Lung (tissue), 12 donors: ENCODE data around the gene MAPKBP1. TPM values are rescaled to one million over a fixed set of nuclear protein-coding genes. Genes with fewer than 3 reads are reported as not detected.

Experiments
- ATAC-seq: fragments of 200-7000 bp; cut with Tn5 transposase; one replicate; pipeline ENCODE4 v1.9.1; 2020; ENCODE audit warnings: moderate number of reproducible peaks; ENCODE audit not compliant: insufficient read depth, low FRiP score
- DNase-seq, 3 donors: peaks; one replicate each; pipeline ENCODE4 v3.0.0-alpha.2; 2013 to 2017
- H3K27ac ChIP-seq, 2 donors: one replicate each; pipeline ENCODE4 v1.5.1; 2013; ENCODE audit warnings: mild to moderate bottlenecking in 2 of 2, moderate library complexity in 2 of 2, control low read depth in 1 of 2, inconsistent platforms in 1 of 2, low read depth in 1 of 2, low read length in 1 of 2
- H3K27me3 ChIP-seq, 3 donors: one replicate each; pipeline ENCODE4 v1.5.1; 2013; ENCODE audit warnings: low read length in 2 of 3; ENCODE audit not compliant: control insufficient read depth in 3 of 3, insufficient read depth in 3 of 3
- H3K36me3 ChIP-seq, 4 donors: one replicate each; pipeline ENCODE4 v1.5.1; 2013; ENCODE audit warnings: low read length in 4 of 4, mild to moderate bottlenecking in 1 of 4, moderate library complexity in 1 of 4; ENCODE audit not compliant: control insufficient read depth in 4 of 4, insufficient read depth in 4 of 4
- H3K4me1 ChIP-seq, 5 donors: one replicate each; pipeline ENCODE4 v1.5.1; 2013; ENCODE audit warnings: low read length in 5 of 5, mild to moderate bottlenecking in 2 of 5, moderate library complexity in 1 of 5; ENCODE audit not compliant: control insufficient read depth in 5 of 5, insufficient read depth in 5 of 5
- H3K4me3 ChIP-seq: one replicate; pipeline ENCODE4 v1.5.1; 2013; ENCODE audit warnings: mild to moderate bottlenecking, control low read depth, moderate library complexity
- H3K9ac ChIP-seq, 2 donors: one replicate each; pipeline ENCODE4 v1.5.1; 2013; ENCODE audit warnings: low read length in 2 of 2, control low read depth in 1 of 2; ENCODE audit not compliant: insufficient read depth in 1 of 2
- H3K9me3 ChIP-seq, 4 donors: one replicate each; pipeline ENCODE4 v1.5.1; 2013; ENCODE audit warnings: low read length in 3 of 4, mild to moderate bottlenecking in 1 of 4, moderate library complexity in 1 of 4; ENCODE audit not compliant: control insufficient read depth in 4 of 4, insufficient read depth in 3 of 4
- WGBS, 2 donors: extraction: QIAGEN DNeasy Blood & Tissue Kit; methylation state at CpG; one replicate each; pipeline ENCODE4 v1.1.7; 2013; 5-methylcytosine and 5-hydroxymethylcytosine counted together
- polyA plus RNA-seq, 2 donors: library from polyadenylated mRNA; stranded (reverse); fragments of 200-250 nt; gene quantifications; one replicate each; pipeline ENCODE4 v1.2.1, GENCODE V29; 2013
- total RNA-seq, 2 donors: library from RNA; depleted of rRNA in 1 of 2; stranded (reverse); fragments of >200 nt in 1 of 2; gene quantifications; one replicate each; pipeline ENCODE4 v1.2.1, GENCODE V29; 2014 to 2021
- TF ChIP-seq, protein P1 (sequence below): IDR thresholded peaks from 2 replicates; pipeline ENCODE4 v1.5.1; 2012; ENCODE audit warnings: mild to moderate bottlenecking; ENCODE audit errors: control extremely low read depth, extremely low read depth
- donor health status: control.
- donor health status: control.
- donor health status: Bipolar disorder and iron deficiency.
- donor health status: healthy.
- donor health status: DM: yes; HTN: yes; CAD: no.

MAPKBP1 gene
- total and polyA plus RNA-seq, 4 donors, result 7.2 to 25.7 (median 16.4) TPM

DNA sequence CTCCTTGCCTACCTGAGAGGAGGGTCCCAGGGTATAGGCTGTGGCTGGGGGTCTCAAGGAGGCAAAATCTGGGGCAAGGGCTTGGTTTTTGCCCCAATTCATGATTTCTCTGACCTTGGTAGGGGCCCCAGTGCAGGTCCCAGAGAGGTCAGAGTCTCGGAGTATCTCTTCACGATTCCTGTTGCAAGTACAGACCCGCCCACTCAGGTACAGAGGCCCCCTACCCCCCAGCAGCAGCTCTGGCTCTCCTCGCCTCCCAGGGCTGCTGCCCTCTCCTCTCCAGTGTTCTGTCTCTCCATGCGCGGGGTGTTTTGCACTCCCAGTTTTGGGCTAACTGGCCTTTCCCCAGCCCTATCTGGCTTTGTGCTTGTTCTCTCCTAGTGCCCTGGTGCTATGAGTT is 48.2 kb downstream of the MAPKBP1 start:
- WGBS, 2 donors, result 93% methylated on average over 6 of the region's 6 CpGs
- TF ChIP-seq, protein P1, sequence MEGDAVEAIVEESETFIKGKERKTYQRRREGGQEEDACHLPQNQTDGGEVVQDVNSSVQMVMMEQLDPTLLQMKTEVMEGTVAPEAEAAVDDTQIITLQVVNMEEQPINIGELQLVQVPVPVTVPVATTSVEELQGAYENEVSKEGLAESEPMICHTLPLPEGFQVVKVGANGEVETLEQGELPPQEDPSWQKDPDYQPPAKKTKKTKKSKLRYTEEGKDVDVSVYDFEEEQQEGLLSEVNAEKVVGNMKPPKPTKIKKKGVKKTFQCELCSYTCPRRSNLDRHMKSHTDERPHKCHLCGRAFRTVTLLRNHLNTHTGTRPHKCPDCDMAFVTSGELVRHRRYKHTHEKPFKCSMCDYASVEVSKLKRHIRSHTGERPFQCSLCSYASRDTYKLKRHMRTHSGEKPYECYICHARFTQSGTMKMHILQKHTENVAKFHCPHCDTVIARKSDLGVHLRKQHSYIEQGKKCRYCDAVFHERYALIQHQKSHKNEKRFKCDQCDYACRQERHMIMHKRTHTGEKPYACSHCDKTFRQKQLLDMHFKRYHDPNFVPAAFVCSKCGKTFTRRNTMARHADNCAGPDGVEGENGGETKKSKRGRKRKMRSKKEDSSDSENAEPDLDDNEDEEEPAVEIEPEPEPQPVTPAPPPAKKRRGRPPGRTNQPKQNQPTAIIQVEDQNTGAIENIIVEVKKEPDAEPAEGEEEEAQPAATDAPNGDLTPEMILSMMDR, result no peak

DNA sequence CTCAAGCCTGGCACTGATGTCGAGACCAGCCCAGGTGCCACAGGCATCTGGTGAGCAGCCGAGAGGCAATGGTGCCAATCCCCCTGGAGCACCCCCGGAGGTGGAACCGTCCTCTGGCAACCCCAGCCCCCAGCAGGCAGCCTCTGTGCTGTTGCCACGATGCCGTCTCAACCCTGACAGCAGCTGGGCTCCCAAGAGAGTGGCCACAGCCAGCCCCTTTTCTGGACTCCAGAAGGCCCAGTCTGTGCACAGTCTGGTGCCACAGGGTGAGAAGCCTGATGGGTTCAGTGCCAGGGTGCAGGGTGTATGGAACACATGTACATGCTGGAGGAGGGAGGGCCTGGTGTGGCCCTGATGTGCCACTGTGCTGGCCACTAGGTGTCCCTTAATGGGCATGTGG is 48.7 kb downstream of the MAPKBP1 start:
- Histone ChIP-seq H3K27ac (no peak overlapping the region), H3K9me3 (no peaks in the 10 kb centered on the region), H3K4me1 (peaks cover 0 to 5% (median 0%) of the 10 kb centered on the region in 5 donors), H3K36me3 (peaks cover under 1 to 62% (median 24%) of the 10 kb centered on the region in 4 donors), H3K4me3 (no peak overlapping the region), H3K9ac (no peak overlapping the region), H3K27me3 (no peaks in the 10 kb centered on the region)
- TF ChIP-seq, protein P1, result no peak
- no peak for DNase-seq
- no peak for ATAC-seq
- 93 to 98% methylated on average over 6 of the region's 6 CpGs for WGBS, 2 donors

More for the DNA sequence above, 48.2 kb downstream of the MAPKBP1 start:
- peaks cover 3 to 67% (median 26%) of the 10 kb centered on the region in 4 donors for H3K36me3 ChIP-seq
- H3K4me3 ChIP-seq, result no peak overlapping the region
- DNase-seq, result no peak
- peaks cover 0 to 3% (median 0%) of the 10 kb centered on the region in 5 donors for H3K4me1 ChIP-seq
- no peak overlapping the region for H3K9ac ChIP-seq
- no peaks in the 10 kb centered on the region for H3K9me3 ChIP-seq
- no peak overlapping the region for H3K27ac ChIP-seq
- no peak for ATAC-seq
- no peaks in the 10 kb centered on the region for H3K27me3 ChIP-seq

DNA sequence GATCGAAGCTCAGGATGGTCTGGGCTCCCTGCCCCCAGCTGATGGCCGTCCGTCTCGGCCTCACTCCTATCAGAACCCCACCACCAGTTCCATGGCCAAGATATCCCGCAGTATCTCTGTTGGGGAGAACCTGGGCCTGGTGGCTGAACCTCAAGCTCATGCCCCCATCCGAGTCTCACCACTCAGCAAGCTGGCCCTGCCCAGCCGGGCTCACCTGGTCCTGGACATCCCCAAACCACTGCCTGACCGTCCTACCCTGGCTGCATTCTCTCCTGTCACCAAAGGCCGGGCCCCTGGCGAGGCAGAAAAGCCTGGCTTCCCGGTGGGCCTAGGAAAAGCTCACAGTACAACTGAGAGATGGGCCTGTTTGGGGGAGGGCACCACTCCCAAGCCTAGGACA is 49.2 kb downstream of the MAPKBP1 start:
- Histone ChIP-seq H3K4me3 (no peak overlapping the region), H3K27me3 (no peaks in the 10 kb centered on the region), H3K9me3 (no peaks in the 10 kb centered on the region), H3K36me3 (peaks cover 0 to 57% (median 18%) of the 10 kb centered on the region in 4 donors), H3K9ac (no peak overlapping the region), H3K4me1 (peaks cover 0 to 5% (median 0%) of the 10 kb centered on the region in 5 donors), H3K27ac (no peak overlapping the region)
- DNase-seq, result no peak
- TF ChIP-seq, protein P1, result no peak
- 87 to 95% methylated on average over 11 of the region's 11 CpGs for WGBS, 2 donors
- no peak for ATAC-seq

DNA sequence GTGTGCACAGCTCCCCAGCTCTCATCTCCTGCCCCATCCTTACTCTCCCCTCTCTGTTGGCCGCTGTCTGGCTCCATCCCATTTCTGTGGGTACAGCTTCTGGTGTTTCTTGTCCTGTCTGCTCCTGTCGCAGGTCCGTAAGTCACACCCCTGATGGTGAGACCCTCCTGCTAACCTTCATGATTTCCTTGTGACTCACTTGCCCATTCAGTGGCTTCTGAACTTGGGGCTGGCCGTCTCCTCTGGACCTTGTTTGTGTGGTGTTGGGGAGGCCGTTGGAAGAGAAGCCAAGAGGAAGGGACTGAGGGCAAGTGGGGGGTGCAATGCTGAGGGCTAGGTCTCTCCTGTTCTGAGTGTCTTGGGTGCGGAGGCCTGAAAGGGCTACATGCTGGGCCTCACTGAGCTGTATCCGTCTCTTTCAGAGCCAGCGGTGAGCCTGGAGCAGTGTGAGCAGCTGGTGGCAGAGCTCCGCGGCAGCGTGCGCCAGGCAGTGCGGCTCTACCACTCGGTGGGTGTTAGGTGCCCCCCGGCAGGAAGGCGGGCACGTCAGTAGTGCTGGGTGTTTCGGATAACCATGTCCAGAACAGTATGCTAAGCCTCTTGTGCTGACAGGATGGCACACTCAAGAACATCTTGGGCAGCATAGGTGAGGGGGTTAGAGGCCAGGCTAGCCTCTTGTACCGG is 49.9 kb downstream of the MAPKBP1 start:
- DNase-seq (no peak), ATAC-seq (no peak)
- no peaks in the 10 kb centered on the region for H3K27me3 ChIP-seq
- TF ChIP-seq, protein P1, result no peak
- no peak overlapping the region for H3K27ac ChIP-seq
- no peak overlapping the region for H3K4me3 ChIP-seq
- no peaks in the 10 kb centered on the region for H3K9me3 ChIP-seq
- no peak overlapping the region for H3K9ac ChIP-seq
- 96% methylated on average over 19 of the region's 19 CpGs for WGBS, 2 donors
- peaks cover 0 to 11% (median 0%) of the 10 kb centered on the region in 5 donors for H3K4me1 ChIP-seq
- peaks cover 0 to 50% (median 13%) of the 10 kb centered on the region in 4 donors for H3K36me3 ChIP-seq
